Cardiac fibroblast (primary cell): ENCODE data around the gene EDIL3.
A peak's percentile ranks its signal among the peaks of the same experiment; 100 is the strongest.

Experiments
- DNase-seq, 2 donors: peaks; one replicate each; pipeline versions ENCODE4 v3.0.0 to v3.0.0-alpha.2; 2010; ENCODE audit warnings: low read depth in 2 of 2
- H3K4me3 ChIP-seq, 2 donors: replicated peaks in 1 of 2; 1 replicate in 1 of 2; 2 replicates in 1 of 2; pipeline ENCODE4 v1.5.1; 2011; ENCODE audit warnings: low read depth in 2 of 2, low read length in 2 of 2, mild to moderate bottlenecking in 2 of 2, moderate library complexity in 1 of 2
- TF ChIP-seq, protein P1 (sequence below): IDR thresholded peaks from one replicate; pipeline ENCODE4 v1.5.1; 2011; ENCODE audit warnings: low read depth, mild to moderate bottlenecking, low read length, inconsistent platforms

EDIL3 gene

DNA sequence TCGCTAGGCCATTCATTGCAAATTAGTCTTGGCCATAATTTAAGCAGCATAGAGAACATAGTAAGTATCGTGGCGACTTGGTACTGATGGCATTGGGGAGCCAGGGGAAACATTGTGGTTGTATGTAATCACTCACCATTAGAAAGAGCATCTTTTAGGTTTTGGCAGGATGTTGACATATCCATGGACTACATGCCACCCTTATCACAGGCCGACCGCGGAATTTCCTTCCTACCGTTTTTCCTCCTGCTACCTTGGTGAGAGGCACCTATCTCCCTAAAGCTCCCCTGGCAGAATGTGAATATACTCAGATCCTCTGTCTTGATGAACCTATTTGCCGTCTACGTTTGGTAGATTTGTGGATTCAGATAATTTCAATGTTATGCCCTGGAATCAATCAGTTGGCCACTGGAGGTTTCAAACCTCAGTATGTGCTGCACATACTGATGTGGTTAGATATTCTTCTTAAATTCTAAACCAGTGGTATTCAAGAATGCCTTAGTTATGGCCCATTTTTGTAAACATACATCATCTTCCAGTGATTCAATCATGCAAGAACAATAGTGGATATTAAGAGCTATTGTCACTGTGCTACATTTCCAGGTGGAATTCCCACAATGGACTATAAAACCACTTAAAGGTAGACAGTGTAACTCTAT, 393.0 kb downstream of the EDIL3 start:
- no peak overlapping the region for H3K4me3 ChIP-seq
- DNase-seq, result peak in 1 of 2 donors; percentile 69
- TF ChIP-seq, protein P1, sequence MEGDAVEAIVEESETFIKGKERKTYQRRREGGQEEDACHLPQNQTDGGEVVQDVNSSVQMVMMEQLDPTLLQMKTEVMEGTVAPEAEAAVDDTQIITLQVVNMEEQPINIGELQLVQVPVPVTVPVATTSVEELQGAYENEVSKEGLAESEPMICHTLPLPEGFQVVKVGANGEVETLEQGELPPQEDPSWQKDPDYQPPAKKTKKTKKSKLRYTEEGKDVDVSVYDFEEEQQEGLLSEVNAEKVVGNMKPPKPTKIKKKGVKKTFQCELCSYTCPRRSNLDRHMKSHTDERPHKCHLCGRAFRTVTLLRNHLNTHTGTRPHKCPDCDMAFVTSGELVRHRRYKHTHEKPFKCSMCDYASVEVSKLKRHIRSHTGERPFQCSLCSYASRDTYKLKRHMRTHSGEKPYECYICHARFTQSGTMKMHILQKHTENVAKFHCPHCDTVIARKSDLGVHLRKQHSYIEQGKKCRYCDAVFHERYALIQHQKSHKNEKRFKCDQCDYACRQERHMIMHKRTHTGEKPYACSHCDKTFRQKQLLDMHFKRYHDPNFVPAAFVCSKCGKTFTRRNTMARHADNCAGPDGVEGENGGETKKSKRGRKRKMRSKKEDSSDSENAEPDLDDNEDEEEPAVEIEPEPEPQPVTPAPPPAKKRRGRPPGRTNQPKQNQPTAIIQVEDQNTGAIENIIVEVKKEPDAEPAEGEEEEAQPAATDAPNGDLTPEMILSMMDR, result no peak

DNA sequence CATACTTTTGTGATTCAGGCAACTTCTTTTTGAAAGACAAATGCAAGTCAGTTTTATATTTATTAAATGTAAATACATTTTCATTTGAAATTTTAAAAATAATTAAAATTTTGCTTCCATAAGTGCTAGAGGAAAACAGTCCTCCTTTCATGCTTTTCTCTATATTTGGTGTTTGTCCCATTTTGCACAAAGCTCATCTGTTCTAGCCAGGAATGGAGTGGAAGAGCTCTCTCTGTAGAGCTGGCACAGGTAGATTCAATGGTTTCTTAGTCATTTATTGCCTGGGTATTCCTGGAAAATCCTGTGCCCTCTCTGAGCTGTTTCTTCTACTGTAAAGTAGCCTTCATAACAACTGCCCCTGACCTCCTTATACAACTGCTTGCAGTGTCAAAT, 396.4 kb downstream of the EDIL3 start:
- no peak for DNase-seq
- H3K4me3 ChIP-seq, result no peak overlapping the region
- TF ChIP-seq, protein P1, result no peak

DNA sequence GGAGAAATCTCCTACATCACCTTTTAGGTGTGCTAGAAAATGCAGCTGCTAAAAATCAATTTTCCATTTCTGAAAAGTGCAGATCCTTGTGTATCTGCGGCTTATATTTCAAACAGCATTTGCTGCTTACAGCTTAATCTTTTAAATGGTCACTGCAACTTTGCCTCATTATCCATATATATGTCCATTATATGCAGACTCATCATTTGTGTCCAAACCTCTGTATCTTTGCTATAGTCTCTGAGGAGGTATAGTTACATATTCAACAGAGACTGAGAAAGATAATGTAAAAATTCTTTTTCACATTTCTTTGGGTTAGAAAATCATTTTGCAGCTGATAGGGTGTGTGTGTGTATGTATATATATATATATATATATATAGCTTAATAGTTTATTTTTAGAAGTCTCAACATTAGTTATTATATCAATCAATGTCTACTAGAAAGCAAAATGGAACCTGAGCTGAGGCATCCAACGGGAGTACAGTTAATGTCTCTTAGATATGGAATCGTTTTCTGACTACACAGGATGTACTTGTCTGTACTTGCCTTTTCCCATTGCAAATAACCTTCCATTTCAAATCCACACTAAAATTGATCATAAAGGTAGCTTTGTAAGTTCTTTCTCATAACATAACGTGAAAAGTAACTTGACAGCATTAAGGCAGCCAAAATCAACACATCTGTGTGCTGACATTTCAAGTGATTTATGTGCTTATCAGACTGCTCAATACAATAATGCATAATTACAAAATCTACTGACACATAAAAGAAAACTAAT, 397.0 kb downstream of the EDIL3 start:
- no peak overlapping the region for H3K4me3 ChIP-seq
- DNase-seq, result peak in 1 of 2 donors; percentile 1
- TF ChIP-seq, protein P1, result no peak

- H3K4me3 ChIP-seq, result no peak overlapping the region
- TF ChIP-seq, protein P1, result no peak
- DNase-seq, result no peak
Observed at GRCh38 chr5:83983852-83984251, 400.8 kb downstream of the EDIL3 start.

GRCh38 chr5:83973925-83974815, 410.5 kb downstream of the EDIL3 start:
- DNase-seq, result no peak
- TF ChIP-seq, protein P1, result no peak
- no peak overlapping the region for H3K4me3 ChIP-seq

DNA sequence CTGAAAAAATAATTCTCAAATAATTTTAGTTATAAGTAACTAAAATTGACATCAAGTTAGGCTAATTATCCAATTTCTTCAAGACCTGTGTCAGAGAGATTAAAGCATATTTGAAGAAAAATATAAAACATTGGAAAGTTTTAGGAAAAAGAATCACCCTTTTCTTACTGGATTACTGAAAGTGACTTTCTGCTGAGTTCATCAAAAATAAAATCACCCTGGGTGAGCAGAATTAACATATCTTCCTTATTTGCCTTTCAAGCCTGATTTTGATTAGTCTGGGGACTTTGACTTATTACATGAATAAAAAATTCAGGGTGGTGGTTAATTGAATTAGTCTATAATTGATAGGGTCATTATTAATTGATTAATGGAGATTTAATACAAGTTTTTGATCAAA, 411.8 kb downstream of the EDIL3 start:
- no peak overlapping the region for H3K4me3 ChIP-seq
- TF ChIP-seq, protein P1, result no peak
- DNase-seq, result no peak
